CD4-positive, alpha-beta T cell treated with Interleukin-6 at 100 ng/mL for 8 hours (primary cell): Measurements from ENCODE around the gene FCN2.
"Not testable (repeated sequence)": the region's sequence is repeated elsewhere in the genome, so short reads cannot be mapped to it uniquely, and the experiment has no call there.

Experiments
- DNase-seq: peaks from one replicate; pipeline ENCODE4 v3.0.0-alpha.2; 2020; ENCODE audit warnings: mixed read lengths, low spot score

Gene FCN2

DNA sequence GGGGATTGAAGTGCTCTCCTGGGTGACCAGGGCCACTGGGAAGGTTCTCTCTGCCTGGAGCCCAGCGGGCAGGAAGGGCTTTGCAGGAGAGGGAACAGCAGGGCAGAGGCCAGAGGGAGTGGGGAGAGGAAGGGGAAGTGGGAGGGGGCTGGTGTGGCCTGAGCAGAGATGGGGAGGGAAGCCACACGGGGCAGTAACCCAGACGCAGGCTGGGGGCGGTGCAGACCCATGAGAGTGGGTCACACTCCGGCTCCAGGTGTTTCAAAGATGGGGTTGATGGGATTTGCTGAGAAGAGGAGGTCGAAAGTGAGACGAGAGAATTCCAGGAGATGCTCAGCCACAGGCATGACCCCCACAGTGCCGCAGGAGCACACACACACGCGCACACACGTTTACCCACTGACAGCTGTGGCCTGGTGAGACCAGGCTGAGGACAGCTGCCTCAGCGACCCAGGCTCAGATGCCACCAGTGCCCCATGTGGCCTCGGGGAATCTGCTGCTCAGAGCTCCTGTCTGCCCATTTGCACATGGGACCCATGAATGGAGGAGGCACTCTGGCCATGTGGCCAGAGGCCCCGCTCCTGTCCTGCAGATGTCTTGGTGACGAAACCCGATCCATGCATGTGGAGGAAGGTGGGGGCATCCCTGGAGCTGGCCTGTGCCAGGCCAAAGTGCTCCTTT lies 32.7 kb upstream of the FCN2 start:
- DNase-seq, result no peak

DNA sequence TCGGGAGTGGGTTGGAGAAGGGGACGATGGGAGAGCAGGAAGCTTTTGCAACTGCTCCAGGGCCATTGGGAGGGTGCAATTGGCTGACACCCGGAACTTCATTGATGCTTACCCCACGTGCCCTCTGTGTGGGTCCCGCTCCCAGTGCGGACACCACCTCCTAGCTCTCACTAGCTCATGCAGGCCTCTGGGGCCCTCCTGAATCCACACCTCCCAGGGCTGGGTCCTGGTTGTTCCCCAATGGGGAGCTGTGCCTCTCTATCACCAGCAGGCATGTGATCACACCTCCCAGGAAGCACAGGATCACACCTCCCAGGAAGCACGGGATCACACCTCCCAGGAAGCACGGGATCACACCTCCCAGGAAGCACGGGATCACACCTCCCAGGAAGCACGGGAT lies 32.1 kb upstream of the FCN2 start:
- DNase-seq, result no peak

GRCh38 chr9:134850611-134851010 lies 30.0 kb upstream of the FCN2 start:
- DNase-seq, result no peak

GRCh38 chr9:134851020-134851419 lies 29.6 kb upstream of the FCN2 start:
- DNase-seq, result no peak

GRCh38 chr9:134852906-134853654 lies 27.5 kb upstream of the FCN2 start:
- DNase-seq, result no peak

- no peak for DNase-seq
Measured at GRCh38 chr9:134853893-134854292, 26.7 kb upstream of the FCN2 start.

GRCh38 chr9:134854541-134854981 lies 26.0 kb upstream of the FCN2 start:
- DNase-seq, result no peak

GRCh38 chr9:134855231-134855899 lies 25.2 kb upstream of the FCN2 start:
- DNase-seq, result no peak

DNA sequence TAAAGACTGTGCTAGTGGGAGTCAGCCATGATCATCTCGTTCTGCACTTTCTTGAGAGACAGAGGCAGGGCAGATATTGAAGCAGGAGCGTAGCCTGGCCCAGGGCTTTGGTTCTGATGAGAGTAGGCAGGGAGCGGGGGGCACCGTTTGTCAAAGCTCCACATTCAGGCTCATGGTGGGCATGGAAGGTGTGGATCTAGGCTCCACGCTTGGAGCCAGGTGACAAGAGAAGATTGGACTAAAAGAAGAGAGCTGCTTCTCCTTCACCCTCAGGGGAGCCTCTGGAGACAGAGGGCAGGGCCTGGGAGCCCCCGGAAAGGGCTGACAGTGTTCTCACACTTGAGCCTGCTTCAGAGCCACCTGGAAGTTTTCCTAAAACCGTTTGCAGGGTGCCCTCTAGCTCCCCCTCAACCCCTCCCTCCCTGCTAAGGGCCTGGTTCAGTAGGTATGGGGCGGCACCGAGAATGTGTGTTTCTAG lies 24.7 kb upstream of the FCN2 start:
- no peak for DNase-seq

- not testable (repeated sequence) for DNase-seq
Measured at GRCh38 chr9:134857451-134857850, 23.2 kb upstream of the FCN2 start.

- DNase-seq, result no peak
Measured at GRCh38 chr9:134858051-134858841, 22.4 kb upstream of the FCN2 start.

- DNase-seq, result no peak
Measured at GRCh38 chr9:134860510-134860909, 20.1 kb upstream of the FCN2 start.

DNA sequence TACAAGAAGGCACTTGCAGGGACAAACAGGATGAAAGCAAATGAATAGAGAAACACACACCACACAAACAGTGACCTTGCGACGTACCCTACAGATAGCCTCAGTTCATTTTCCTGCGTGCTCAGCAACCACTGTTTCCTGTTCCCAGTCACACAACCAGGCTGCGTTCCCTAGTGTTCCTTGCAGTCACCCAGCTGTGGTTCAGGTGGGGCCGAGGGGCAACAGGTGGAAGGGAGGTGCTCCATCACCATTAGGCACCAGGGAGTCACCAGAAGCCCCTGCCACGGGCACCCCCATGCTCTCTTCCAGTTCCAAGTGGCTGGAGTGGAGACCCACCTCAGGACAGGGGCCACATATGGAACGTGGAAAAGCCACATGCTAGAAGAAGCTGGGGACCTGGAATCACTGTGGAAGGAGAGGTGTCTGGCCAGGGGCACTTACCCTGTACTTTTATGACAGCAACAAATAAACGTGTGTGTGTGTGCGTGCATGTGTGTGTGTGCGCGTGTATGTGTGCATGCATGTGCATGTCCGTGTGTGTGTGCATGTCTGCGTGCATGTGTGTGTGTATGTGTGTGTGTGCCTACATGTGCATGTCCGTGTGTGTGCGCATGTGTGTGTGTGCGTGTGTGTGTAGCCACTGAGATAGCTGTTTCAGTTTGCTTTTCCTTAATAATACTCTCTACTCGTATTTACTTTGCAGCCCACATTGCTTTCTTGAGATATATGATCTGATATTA lies 18.8 kb upstream of the FCN2 start:
- DNase-seq, result no peak

DNA sequence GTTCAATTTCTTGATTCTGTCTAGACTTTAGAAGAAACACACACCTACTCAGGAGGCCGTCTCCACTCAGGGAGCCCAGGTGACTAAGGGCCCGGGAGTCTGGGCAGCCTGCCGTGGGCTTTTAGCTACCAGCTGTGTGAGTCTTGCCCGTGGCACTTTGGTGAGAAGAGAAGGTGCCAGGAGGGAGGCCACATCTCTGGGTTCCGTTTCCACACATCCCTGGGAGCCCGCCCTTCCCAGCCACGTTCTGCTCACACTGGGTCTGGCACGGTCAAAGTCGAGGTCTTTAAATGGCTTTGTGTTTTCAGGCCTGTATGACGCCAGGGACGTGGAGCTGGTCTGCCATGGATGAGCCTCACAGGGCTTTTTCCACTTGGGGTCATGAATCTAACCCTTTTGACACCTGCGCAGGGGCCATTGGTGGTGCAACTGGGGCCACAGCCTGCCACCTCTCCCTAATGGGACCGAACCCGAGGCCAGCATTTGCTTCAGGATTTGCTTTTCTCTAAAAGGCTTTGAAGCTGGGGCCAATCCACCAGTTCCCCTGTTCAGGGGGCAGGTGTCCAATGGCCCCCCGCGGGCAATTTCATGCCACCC lies 17.2 kb upstream of the FCN2 start:
- no peak for DNase-seq

GRCh38 chr9:134863941-134864820 lies 16.4 kb upstream of the FCN2 start:
- DNase-seq, result no peak

GRCh38 chr9:134864821-134865190 lies 15.8 kb upstream of the FCN2 start:
- DNase-seq, result no peak

- DNase-seq, result no peak
Measured at GRCh38 chr9:134867917-134868750, 12.5 kb upstream of the FCN2 start.

- no peak for DNase-seq
Measured at GRCh38 chr9:134868751-134869553, 11.7 kb upstream of the FCN2 start.
